ENCODE measurements around the gene SH3PXD2B. TPM values are rescaled to one million over a fixed set of nuclear protein-coding genes. Genes with fewer than 3 reads are reported as not detected.

The SH3PXD2B gene
- total RNA-seq, 1 experiment from 2014 or later: 27.5 TPM

- ChIA-PET CTCF (no interaction called here), POLR2A (no interaction called here), RAD21 (ENCODE audit: low non-redundant PET in 1 of 2, low total read pairs in 2 of 2, uncharacterized antibody in 2 of 2, unreplicated experiment in 2 of 2) (no interaction called here)
- Histone ChIP-seq H2AFZ (ENCODE audit: low read depth, low read length, poor library complexity, severe bottlenecking) (no peak overlapping the region), H3K9ac (ENCODE audit: low read length) (no peak overlapping the region), H3K9me2 (ENCODE audit: insufficient read depth) (no peaks in the 10 kb centered on the region), H3K27ac (ENCODE audit: low read depth, low read length) (no peak overlapping the region), H3K36me3 (ENCODE audit: control insufficient read depth in 1 of 2, insufficient read depth in 2 of 2, low read length in 2 of 2) (peaks cover 0 to 2% of the 10 kb centered on the region in 2 experiments; a peak in 1 of 4 replicates), H3K4me3 (replicated peaks in 1 of 2; ENCODE audit: low read depth in 1 of 2, low read length in 2 of 2) (no peak overlapping the region), H3K4me2 (ENCODE audit: low read length) (no peak overlapping the region), H4K20me1 (ENCODE audit: insufficient read depth) (no peaks in the 10 kb centered on the region), H3K4me1 (ENCODE audit: control insufficient read depth in 1 of 2, insufficient read depth in 2 of 2, low read length in 2 of 2) (peaks cover 0 to 11% of the 10 kb centered on the region in 2 experiments; a peak in 2 of 4 replicates), H3K27me3 (ENCODE audit: insufficient read depth, low read length) (no peaks in the 10 kb centered on the region), H3K9me3 (ENCODE audit: control insufficient read depth in 1 of 2, insufficient read depth in 1 of 2, low read depth in 1 of 2, low read length in 2 of 2) (no peaks in the 10 kb centered on the region), H3K79me2 (ENCODE audit: insufficient read depth, low read length) (no peaks in the 10 kb centered on the region)
- no TSS peak for BruUV-seq (replicated peaks)
- intact Hi-C loops (cut with micrococcal nuclease): no loop called here
- TF ChIP-seq CBX3 (IDR thresholded peaks at IDR 0.05; ENCODE audit: low read depth) (no peak), ZFX (IDR thresholded peaks at IDR 0.05) (no peak)
- ATAC-seq (no peak), DNase-seq (ENCODE audit: low read depth, low spot score) (no peak)
Measured at GRCh38 chr5:172364773-172365172, 89.6 kb downstream of the SH3PXD2B start.

GRCh38 chr5:172362755-172363154 is 91.6 kb downstream of the SH3PXD2B start:
- Histone ChIP-seq H3K4me1 (ENCODE audit: control insufficient read depth in 1 of 2, insufficient read depth in 2 of 2, low read length in 2 of 2) (peaks cover 0 to 11% of the 10 kb centered on the region in 2 experiments; a peak in 2 of 4 replicates), H3K4me2 (ENCODE audit: low read length) (no peak overlapping the region), H4K20me1 (ENCODE audit: insufficient read depth) (no peaks in the 10 kb centered on the region), H3K27me3 (ENCODE audit: insufficient read depth, low read length) (no peaks in the 10 kb centered on the region), H3K4me3 (replicated peaks in 1 of 2; ENCODE audit: low read depth in 1 of 2, low read length in 2 of 2) (no peak overlapping the region), H3K27ac (ENCODE audit: low read depth, low read length) (no peak overlapping the region), H3K9me2 (ENCODE audit: insufficient read depth) (no peaks in the 10 kb centered on the region), H3K9ac (ENCODE audit: low read length) (no peak overlapping the region), H3K9me3 (ENCODE audit: control insufficient read depth in 1 of 2, insufficient read depth in 1 of 2, low read depth in 1 of 2, low read length in 2 of 2) (no peaks in the 10 kb centered on the region), H3K79me2 (ENCODE audit: insufficient read depth, low read length) (no peaks in the 10 kb centered on the region), H3K36me3 (ENCODE audit: control insufficient read depth in 1 of 2, insufficient read depth in 2 of 2, low read length in 2 of 2) (peaks cover 0 to 2% of the 10 kb centered on the region in 2 experiments; a peak in 1 of 4 replicates), H2AFZ (ENCODE audit: low read depth, low read length, poor library complexity, severe bottlenecking) (no peak overlapping the region)
- POLR2A ChIA-PET: no interaction called here
- no peak for ATAC-seq
- BruUV-seq (replicated peaks): no TSS peak
- RAD21 ChIA-PET (ENCODE audit: low non-redundant PET in 1 of 2, low total read pairs in 2 of 2, uncharacterized antibody in 2 of 2, unreplicated experiment in 2 of 2): no interaction called here
- CTCF ChIA-PET: no interaction called here
- TF ChIP-seq CTCF (IDR thresholded peaks at IDR 0.05 in 2 of 3, conservative IDR thresholded peaks at IDR 0.05 in 1 of 3; ENCODE audit: borderline replicate concordance in 1 of 3, insufficient read depth in 1 of 3, low read depth in 2 of 3, low read length in 2 of 3): no peak
- no peak for TF ChIP-seq ZBTB33 (IDR thresholded peaks at IDR 0.05; ENCODE audit: extremely low read depth, insufficient replicate concordance, low read length)
- TF ChIP-seq, protein P1, sequence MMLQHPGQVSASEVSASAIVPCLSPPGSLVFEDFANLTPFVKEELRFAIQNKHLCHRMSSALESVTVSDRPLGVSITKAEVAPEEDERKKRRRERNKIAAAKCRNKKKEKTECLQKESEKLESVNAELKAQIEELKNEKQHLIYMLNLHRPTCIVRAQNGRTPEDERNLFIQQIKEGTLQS (IDR thresholded peaks at IDR 0.05): no peak
- no peak for TF ChIP-seq TCF7L2 (IDR thresholded peaks at IDR 0.05; ENCODE audit: borderline replicate concordance, extremely low read depth, insufficient read depth, insufficient read length)
- TF ChIP-seq ZNF274 (IDR thresholded peaks at IDR 0.05; ENCODE audit: low read depth, low read length): no peak
- TF ChIP-seq, protein P2, sequence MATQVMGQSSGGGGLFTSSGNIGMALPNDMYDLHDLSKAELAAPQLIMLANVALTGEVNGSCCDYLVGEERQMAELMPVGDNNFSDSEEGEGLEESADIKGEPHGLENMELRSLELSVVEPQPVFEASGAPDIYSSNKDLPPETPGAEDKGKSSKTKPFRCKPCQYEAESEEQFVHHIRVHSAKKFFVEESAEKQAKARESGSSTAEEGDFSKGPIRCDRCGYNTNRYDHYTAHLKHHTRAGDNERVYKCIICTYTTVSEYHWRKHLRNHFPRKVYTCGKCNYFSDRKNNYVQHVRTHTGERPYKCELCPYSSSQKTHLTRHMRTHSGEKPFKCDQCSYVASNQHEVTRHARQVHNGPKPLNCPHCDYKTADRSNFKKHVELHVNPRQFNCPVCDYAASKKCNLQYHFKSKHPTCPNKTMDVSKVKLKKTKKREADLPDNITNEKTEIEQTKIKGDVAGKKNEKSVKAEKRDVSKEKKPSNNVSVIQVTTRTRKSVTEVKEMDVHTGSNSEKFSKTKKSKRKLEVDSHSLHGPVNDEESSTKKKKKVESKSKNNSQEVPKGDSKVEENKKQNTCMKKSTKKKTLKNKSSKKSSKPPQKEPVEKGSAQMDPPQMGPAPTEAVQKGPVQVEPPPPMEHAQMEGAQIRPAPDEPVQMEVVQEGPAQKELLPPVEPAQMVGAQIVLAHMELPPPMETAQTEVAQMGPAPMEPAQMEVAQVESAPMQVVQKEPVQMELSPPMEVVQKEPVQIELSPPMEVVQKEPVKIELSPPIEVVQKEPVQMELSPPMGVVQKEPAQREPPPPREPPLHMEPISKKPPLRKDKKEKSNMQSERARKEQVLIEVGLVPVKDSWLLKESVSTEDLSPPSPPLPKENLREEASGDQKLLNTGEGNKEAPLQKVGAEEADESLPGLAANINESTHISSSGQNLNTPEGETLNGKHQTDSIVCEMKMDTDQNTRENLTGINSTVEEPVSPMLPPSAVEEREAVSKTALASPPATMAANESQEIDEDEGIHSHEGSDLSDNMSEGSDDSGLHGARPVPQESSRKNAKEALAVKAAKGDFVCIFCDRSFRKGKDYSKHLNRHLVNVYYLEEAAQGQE (IDR thresholded peaks at IDR 0.05; ENCODE audit: low read depth): no peak
- intact Hi-C loops (cut with micrococcal nuclease): no loop called here
- DNase-seq (ENCODE audit: low read depth, low spot score): no peak

Data from HCT116 (cell line).